OCI-LY1 (cell line): ENCODE results near the gene CSMD2.

ENCODE experiments used
- CTCF ChIP-seq: fragments of 200-600 bp; sonication (generic), shearing (Covaris generic); IDR thresholded peaks from 2 replicates; pipeline ENCODE4 v1.5.1; 2017; ENCODE audit warnings: mild to moderate bottlenecking, antibody characterized with exemption, low read length, moderate library complexity, mixed read lengths
- EZH2 ChIP-seq: fragments of 200-600 bp; sonication (generic), shearing (Covaris generic); IDR thresholded peaks from 2 replicates; pipeline ENCODE4 v1.8.0; 2017; ENCODE audit warnings: borderline replicate concordance, mixed run types, mild to moderate bottlenecking, antibody characterized with exemption, low read length, moderate library complexity, mixed read lengths

DNA sequence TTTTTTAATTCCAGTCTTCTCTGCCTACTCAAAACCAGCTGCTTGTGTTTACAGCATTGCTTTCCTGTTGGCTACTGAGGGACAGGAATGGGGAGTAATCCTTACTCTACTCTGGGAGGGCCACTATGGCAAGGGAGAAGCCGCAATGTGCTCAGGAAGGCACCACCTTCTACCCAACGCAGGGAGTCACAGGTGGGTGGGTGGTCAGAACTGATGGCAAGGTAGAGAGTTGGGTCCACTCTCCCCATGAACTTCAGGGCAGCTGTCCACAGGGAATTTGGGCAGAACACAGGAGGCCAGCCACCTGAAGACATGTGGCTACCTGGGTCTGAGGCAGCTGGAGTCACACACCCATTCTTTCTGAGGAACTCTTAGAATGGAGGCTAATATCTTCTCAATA, 341.6 kb downstream of the CSMD2 start:
- TF ChIP-seq CTCF, result no peak
- TF ChIP-seq EZH2, result no peak
